Fibroblast of skin of back (primary cell): ENCODE measurements around the gene SFXN3. TPM values are rescaled to one million over a fixed set of nuclear protein-coding genes. Genes with fewer than 3 reads are reported as not detected.

Experiments
- DNase-seq: peaks from one replicate; pipeline ENCODE4 v3.0.0-alpha.2; 2013
- polyA plus RNA-seq, 2 experiments: library from polyadenylated mRNA; unstranded; fragments of 120-200 nt; gene quantifications; one replicate each; pipeline ENCODE4 v1.2.1, GENCODE V29; 2013; ENCODE audit not compliant: insufficient read length in 2 of 2

The SFXN3 gene, protein sequence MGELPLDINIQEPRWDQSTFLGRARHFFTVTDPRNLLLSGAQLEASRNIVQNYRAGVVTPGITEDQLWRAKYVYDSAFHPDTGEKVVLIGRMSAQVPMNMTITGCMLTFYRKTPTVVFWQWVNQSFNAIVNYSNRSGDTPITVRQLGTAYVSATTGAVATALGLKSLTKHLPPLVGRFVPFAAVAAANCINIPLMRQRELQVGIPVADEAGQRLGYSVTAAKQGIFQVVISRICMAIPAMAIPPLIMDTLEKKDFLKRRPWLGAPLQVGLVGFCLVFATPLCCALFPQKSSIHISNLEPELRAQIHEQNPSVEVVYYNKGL
- polyA plus RNA-seq (2013, experiment 1 of 2; ENCODE audit: insufficient read length), result 70.6 TPM
- 60.1 TPM for polyA plus RNA-seq (2013, experiment 2 of 2; ENCODE audit: insufficient read length)

DNA sequence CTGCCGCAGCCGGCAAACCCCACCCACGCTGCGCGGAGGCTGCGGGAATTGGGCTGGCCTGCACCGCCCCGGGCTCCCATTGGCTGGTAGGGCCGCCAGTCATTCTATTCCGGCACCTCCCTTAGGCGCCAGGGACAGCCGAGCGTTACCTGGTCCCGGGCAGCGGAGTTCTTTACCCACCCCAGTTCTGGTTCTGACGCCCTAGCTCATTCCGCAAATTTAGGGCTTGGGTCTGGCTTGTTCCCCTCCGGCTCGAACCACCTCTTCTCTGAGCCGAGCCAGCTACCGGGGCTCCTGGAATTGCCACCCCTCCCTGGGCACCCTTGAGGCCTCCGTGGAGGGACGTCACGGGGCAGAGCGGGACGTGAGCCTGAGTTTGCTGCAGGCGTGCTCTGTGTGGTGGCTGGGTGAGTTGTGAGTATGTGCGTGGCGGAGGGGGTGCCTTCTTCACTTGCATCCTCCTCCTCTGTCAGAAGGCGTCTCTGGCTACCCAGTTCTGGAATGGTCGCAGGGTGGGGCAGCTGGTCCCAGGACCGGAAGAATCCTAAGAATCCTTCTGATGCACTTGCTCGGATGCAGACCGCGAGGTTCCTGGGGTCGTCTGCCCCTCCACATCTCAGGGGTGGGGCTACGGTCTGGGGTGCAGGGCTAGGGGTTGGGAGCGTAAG lies at the start of gene SFXN3, which contains the start of gene PDZD7:
Gene SFXN3 (plus strand): TSS at position 107 of the 668 bp plus-strand sequence. CDS start 3,461 bp downstream, outside the sequence.
Gene PDZD7 (minus strand): TSS at position 2 of the 668 bp plus-strand sequence. CDS start 910 bp downstream, outside the sequence.
- peak; percentile 93 for DNase-seq

DNA sequence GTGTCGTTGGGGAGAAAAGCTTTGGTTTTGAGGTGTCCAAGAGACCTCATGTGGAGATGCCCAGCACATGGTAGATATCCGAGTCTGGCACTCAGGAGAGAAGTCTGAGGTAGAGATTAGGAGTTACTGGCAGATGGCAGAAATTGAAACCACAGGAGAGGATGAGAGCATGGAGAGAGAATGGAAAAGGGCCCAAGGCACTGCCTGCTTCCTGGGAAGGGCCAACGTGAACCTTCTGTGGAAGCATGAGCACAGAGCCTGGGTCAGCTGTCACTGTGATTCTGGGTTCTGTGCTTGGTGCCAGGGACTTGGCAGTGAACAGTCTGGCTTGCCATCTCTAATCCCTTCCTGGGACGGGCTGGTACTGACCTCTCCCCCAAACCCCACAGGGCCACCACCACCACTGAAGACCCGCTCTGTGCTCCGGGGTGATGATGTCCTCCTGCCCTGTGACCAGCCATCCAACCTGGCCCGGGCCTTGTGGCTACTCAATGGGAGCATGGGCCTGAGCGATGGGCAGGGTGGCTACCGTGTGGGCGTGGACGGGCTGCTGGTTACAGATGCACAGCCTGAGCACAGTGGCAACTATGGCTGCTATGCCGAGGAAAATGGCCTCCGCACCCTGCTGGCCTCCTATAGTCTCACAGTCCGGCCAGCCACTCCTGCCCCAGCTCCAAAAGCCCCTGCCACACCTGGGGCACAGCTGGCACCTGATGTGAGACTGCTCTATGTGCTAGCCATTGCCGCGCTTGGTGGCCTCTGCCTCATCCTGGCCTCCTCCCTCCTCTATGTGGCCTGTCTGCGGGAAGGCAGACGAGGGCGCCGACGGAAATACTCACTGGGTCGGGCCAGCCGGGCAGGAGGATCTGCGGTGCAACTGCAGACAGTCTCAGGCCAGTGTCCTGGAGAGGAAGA lies 47.9 kb upstream of the SFXN3 start:
- DNase-seq, result no peak

DNA sequence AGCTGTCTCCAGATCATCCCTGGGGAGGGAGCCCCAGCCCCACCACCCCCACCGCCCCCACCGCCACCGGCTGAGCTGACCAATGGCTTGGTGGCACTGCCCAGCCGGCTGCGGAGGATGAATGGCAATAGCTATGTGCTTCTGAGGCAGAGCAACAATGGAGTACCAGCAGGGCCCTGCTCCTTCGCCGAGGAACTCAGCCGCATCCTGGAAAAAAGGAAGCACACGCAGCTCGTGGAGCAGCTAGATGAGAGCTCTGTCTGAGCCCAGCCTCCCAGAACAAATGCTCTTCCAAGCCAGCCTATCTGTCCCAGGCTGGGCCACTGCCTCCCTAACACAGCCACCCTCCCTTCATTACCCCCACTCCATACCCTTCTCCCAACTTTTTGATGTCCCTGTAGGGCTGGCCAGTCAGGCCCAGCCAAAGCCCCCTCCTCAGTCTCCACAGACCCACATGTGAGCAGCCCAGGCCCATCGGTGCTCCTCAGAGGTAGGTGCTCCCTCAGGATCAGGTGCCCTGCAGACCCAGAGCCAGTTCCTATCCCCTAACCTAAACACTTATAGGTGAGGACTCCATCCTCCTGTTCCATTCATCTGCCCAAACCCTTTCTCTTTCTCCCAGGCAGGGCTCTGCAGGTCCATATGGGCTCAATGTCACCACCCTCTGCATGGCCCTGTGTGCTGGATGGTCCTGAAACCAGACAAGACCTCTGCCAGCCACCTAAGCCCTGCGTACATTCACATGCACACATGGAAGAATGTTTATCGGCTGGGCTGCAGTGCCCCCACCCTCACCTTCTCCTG lies 47.0 kb upstream of the SFXN3 start:
- no peak for DNase-seq

DNA sequence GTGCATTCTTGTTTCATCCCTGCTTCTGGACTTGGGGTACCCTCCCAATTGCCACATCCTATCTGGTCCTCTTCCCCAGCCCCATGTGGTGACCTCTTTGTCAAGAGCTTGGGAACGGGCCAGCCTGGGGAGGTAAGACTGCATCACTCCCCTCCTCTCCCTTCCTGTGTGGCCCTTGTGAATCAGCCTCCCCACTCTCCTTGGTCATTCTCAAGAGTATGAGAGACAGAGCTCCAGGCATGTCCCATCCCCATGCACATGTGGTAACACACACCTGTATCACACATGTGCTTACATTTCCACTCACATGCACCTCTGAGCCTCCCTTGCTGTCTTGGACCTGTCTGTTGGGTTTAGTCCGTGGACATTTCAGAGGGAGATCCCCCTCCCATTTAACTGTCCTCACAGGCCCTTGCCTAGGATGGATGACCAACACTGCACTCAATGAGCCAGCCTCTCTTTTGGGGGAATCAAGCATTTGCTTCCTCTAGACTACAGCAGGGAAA lies 46.3 kb upstream of the SFXN3 start:
- DNase-seq, result no peak

DNA sequence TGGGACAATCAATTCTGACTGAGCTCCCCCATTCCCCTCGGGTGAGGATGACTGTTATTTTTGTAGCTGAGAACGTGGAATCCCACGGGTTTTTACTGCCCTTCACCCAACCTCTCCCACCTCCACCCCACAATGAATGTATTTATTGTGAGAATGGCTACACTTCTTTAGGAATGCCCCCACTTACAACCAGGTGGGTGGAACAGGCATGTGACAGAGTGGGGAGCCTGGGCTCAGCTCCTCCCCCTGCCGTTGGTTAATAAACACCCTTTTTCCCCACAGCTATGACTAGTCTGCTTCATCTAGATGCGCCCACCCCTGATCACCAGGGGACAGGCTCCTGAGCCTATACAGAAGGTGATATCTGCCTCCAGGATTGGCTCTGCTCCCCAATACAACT lies 45.7 kb upstream of the SFXN3 start:
- DNase-seq, result no peak

DNA sequence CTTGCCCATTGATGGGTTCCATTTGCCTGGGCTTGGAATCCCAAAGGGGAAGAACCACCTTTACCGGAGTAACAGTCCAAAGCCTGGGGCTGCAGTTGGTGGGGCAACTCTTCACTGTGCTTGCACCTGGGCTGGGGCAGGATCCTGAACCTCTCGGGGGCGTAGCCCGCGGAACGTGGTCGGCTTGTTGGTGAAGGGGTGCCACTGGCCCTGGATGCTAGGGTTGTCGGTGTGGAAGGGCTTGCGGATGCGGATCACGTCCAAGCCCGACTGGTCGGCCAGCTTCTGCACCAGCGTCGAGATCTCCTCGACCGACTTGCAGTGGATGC lies 44.4 kb upstream of the SFXN3 start:
- no peak for DNase-seq

DNA sequence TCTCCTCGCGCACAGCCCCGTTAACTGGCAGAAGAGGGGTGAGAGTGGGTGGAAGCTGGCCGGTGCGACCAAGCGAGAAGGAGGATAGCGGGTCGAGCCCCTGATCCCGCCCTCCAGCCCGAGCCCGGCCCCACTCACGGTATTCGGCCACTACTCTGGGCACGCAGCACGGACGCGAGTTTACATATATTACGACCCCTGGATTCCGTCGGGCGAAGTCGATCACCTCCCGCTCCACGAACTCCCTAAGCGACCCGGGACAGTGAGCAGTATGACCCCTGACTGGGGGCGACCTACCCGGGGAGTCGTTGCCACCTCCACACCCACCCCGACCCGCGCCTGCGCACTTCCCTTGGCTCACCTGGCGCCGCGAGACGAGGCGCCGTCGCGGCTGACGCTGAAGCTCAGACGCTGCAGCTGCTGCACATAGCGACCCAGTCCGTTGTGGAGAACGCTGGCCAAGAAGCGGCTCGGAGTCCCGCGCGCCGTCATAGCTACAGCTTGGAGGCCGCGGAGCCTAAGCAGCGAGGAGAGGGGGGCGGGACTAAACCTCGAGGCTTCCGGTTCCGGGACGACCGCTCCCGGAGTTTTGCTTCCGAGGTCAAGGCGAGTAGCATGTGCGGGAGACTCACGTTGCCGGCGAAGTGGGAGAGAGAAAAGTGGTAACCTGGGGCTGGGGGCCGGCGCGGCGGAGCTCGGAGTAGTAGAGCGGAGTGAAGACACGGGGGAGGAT lies 43.9 kb upstream of the SFXN3 start, which contains the start of the genes MRPL43 and TWNK:
Gene MRPL43 (minus strand): TSS at position 546 of the 733 bp plus-strand sequence. CDS start 54 bp downstream, at position 492.
Gene TWNK (plus strand): TSS at position 592 of the 733 bp plus-strand sequence. CDS start 668 bp downstream, outside the sequence.
- DNase-seq, result peak; percentile 77

DNA sequence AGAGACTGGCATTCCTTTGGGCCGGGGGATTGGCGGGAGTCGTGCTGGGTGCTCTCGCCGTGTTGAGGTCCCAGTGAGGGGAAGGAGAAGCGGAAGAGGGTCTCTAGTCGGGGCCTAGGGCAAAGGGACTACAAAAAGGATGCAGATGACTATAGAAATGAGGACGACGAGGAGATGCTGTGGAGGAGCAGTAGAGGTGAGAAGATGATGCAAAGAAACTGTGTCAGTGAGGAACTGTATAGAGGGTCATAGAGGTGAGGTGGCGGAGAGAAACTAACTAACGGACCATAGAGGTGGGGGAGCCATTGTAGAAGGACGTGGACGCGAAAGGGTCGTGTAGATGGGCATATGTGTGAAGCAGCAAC lies 43.4 kb upstream of the SFXN3 start:
- DNase-seq, result no peak

DNA sequence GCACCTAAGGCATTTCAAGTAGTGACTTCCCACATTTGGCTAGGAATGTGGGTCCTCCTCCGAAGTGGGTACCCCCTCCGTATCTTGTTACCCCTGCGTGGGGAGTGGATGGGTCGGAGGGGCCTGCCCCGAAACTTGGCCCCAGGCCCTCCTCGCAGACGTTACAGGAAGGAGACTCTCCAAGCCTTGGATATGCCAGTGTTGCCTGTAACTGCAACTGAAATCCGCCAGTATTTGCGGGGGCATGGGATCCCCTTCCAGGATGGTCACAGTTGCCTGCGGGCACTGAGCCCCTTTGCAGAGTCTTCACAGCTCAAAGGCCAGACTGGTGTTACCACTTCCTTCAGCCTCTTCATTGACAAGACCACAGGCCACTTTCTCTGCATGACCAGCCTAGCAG lies 42.9 kb upstream of the SFXN3 start:
- no peak for DNase-seq

DNA sequence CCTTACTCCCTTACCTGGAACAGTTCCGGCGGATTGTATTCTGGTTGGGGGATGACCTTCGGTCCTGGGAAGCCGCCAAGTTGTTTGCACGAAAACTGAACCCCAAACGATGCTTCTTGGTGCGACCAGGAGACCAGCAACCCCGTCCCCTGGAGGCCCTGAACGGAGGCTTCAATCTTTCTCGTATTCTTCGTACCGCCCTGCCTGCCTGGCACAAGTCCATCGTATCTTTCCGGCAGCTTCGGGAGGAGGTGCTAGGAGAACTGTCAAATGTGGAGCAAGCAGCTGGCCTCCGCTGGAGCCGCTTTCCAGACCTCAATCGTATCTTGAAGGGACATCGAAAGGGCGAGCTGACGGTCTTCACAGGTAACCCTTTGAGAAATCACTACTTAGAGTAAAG lies 41.9 kb upstream of the SFXN3 start:
- DNase-seq, result no peak

DNA sequence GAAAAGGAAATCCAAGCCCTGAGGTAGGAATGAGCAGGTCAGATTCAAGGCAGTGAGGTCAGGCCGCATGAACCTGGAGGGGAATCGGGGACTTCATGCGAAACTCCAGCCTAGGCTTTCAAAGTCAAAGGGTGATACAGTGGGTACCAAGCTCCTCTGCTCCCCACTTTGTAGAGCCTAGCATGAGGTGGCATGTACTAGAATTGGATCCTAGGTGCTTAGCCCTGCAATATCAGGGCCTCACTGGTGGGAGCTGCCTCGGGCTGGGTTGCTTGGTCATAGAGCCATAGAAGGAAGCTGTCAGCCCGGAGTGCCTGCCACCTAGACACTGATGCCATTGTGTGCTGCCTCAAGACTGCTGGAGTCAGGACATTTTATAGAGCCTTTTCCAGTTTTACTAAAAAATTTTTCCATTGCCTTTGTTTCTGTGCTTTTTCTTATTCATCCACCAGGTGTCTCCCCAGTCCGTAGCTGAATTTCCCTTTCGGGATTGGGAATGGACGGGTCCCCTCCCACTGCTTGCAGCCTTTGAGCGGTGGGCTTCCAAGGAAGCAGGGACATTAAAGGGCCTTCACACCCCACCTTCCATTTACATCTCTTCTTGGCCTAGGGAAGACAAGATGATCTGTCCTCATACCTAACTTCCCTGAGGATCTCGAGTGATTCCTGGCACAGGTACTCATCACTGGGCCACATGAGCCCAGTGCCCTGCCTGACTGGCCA lies 36.9 kb upstream of the SFXN3 start:
- peak; percentile 55 for DNase-seq

DNA sequence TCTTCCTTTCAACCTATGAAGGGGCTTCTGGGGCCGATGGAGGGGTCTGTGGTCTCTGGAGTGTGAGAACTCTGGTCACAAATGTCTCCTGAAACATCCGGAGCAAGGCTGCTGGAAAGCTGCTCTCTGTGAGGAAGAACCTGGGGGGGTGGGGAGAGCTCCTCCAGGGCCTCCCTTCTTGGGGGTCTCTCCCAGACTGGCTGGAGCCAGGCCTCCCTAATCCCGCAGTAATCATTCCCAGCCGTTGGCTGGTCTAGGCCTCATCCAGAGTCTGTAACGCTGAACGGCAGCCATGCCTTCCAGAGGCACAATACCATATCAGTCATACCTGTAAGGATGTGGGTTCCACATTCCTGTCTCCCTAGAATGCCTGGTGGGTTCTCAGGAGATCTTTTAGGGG lies 35.9 kb upstream of the SFXN3 start:
- no peak for DNase-seq

DNA sequence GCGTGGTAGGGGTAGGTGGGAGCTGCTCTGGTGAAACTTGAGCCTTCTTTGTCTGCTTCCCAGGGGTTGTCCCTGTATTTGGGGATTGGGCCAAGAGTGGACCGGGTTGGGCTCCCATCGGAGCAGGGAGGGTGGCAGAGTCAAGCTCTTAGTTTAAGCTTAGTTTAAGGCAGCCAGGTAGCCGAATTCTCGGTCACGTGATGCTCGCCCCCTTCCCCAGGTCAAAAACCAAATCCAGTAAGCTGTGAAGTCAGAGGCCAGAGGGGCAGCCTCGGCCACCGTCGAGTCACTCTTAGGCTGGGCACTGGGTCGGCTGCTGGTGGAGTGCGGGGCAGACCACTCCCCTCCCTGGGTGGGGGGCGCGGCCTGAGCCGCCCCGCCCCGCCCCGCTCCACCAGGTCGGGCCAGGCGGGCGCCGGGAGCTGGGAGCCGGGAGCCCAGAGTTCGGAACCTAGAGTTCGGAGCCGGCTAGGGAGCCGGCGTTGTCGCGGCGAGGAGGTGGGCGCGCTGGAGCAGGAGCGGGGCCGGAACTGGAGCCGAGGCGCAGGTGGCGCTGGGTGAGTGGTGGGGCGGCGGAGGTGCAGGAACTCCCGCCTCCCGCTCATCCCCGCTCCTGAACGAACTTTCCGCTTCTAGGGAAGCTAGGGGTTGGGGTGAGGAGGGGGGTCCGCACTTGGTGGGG lies 34.2 kb upstream of the SFXN3 start:
- no peak for DNase-seq

DNA sequence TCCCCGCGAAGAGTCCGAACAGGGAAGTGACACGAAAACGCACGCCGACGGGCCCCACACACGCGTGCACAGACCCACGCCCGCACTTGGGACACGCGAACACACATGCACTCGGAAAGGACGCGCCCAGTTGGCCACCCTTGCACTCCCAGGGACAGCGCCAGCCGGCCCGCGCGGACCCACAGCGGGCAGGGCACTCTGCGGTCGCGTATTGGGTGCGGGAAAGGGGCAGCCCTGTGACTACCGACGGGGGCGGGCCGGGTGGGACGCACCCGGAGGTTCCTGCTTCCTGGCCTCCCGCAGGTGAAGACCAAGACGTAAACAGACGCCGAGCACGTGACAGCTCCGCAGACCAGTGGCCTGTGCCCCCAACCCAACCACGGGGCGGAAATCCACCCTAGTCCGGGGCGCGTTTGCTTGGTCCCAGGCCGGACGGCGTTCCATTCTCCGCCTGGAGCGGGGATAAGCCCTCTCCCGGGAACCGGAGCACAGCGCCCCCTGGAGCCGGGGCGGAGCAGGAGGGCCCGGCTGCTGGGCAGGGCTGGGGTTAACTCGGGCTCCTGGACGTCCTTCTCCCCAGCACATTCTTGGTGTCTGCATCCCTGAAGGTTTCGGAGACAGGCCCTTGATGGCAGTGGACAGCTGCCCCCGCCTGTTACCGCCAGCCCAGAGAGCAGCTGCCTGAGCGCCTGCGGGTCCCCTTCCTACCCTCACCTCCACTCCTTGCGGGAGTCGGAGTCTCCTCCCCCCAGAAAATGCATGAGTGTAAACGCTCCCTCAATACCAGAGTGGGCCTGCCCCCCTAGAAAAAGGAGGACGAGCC lies 33.5 kb upstream of the SFXN3 start:
- DNase-seq, result peak; percentile 80

DNA sequence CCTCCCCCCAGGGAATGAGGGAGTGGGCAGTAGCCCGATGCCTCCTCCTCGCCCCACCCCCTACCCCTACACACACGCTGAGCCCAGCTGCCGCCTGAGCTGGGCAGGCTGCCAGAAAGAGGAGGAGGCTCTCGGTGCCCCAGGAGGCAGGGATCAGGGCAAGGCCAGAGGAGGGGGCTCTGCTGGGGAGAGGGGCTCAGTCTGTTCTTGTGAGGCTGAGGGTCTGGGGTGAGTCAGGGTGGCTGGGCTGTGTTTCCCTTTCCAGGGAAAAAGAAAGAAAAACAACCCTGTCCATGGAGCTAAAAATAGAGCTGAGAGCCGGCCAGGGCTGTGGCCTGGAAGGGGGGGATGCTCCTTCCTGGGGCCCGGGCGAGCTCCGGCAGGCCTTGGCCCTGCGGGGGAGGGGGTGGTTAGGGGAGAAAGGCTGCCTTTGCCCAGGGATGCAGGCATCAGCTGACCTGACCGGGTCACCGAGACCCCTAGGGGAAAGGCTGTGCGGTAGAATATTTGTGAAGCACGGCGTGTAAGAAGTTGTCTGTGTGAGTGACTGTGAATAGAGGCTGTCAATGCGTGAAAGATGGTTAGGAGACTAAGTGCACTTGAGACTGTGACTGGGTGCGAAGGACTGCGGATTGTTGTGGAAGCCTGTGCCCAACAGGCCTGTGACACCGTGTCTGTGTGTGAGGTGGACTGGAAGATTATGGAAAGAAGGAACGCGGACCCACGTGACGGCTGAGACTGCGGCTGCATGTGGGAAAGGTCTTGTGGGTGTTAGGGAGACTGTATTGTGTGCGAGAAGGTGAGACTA lies 32.6 kb upstream of the SFXN3 start:
- DNase-seq, result peak; percentile 93

DNA sequence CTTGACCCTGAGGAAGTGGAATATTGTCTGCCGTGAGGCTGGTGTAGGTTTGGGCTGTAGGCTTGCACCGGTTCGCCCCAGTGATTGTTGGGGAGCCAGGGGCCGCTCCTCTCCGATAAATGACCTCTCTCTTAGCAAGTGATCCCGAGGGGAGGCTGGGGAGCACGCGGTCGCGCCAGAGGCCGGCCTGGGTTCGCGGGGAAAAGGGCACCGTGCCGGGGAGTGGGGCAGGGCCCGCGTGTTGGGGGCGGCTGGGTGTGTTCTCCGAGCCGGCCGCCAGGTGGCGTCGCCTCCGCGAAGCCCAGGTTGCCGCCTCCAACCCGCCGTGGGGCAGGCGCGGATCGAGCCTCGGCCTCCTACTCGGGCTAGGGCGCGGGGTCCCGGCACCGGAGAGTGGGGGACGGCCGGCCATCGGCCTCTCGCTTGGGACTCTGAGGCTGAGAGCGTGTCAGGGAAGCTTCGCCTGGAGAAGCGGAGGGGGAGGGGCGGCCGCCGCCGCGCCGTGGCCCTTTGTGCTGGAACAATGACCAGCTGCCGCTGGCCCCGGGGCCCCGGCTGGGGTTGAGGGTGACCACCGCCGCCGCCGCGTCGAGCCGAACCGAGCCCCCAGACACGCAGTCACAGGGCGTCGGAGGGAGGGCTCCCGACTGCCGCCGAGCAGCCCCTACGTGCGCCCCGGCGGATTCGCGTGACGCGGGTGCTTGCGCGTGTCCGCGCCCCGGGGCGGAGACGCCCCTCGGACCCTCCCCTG lies 31.9 kb upstream of the SFXN3 start:
- peak; percentile 76 for DNase-seq

DNA sequence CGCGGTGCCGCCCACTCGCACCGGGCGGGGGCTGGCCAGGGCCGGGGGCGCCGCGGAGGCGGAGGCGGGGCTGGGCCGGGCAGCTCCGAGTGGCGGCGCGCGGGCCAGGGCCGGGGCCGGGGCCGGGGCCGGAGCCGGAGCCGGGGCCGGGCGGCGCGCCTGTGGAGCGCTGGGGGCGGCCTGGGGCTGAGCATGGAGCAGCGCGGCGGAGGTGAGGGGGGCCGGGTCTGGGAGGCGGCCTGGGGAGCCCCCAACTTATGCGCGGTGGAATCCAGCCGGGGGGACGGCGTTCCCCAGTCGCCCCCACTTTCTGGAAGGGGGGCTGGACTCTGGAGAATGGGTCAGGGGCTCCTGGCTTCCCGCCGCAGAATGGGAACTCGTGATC lies 31.3 kb upstream of the SFXN3 start, which contains the start of gene LZTS2:
Gene LZTS2 (plus strand): TSS at position 67 of the 385 bp plus-strand sequence. CDS start 2,731 bp downstream, outside the sequence.
- no peak for DNase-seq
